CD4-positive, alpha-beta T cell treated with Interleukin-15 for 1 hour (primary cell): Measurements from ENCODE around the gene STX16.

Source experiments
- DNase-seq: peaks from one replicate; pipeline ENCODE4 v3.0.0-alpha.2; 2020

The STX16 gene, protein sequence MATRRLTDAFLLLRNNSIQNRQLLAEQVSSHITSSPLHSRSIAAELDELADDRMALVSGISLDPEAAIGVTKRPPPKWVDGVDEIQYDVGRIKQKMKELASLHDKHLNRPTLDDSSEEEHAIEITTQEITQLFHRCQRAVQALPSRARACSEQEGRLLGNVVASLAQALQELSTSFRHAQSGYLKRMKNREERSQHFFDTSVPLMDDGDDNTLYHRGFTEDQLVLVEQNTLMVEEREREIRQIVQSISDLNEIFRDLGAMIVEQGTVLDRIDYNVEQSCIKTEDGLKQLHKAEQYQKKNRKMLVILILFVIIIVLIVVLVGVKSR

DNA sequence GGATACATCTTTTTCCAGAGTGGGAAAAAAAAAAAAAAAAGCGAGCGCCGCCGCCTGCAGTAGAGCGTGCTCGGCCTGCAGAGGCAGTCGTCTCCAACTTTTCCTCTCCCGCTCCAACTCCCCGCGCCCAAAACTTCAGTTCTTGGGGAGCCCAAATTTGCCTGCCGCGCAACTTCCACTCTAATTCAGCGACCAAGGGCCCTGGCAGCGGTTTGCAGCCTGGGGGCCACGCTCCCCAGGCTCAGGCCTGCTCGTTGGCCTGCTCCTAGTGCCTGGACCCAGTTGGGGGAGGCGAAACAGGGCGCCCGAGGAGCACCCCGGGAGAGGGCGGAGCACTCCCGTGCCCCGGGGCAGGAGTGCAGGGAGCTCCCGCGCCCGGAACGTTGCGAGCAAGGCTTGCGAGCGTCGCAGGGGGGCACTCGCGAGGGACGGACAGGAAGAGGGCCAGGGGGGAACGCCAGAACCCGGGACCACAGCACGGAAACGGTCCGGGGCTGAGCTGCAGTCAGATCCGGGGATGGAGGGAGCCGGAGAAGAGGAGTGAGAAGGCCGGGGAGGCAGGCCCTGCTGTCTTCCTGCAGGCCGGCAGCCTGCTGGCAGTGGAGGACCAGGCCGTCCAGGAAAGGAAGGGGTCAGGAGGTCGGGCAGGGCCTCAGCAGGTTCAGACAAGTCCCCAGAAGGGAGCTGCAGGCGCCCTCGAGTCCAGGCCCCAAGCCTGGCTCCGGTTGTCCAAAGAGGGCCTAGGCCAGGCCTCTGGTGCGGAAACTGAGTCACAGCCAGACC is at the start of gene STX16:
Gene STX16, plus strand, starts transcription at position 508 of the 783 bp plus-strand sequence. CDS start 724 bp downstream, outside the sequence.
- DNase-seq: peak; percentile 86

DNA sequence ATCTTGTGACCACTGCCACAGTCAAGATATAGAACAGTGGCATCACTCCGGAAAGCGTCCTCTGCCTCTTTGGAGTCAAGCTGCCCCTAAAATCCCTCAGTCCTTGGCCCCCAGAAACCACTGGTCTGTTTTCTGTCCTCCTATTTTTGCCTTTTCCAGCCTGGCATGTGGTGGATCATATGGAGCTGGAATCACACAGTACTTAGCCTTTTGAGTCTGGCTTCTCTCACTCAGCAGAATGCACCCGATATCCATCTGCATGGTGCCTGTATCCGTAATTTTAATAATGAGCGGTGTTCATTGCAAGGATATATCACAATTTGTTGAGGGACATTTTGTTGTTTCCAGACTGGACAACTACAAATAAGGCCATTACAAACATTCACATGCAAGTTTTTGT is 49.0 kb upstream of the STX16 start:
- DNase-seq: no peak

DNA sequence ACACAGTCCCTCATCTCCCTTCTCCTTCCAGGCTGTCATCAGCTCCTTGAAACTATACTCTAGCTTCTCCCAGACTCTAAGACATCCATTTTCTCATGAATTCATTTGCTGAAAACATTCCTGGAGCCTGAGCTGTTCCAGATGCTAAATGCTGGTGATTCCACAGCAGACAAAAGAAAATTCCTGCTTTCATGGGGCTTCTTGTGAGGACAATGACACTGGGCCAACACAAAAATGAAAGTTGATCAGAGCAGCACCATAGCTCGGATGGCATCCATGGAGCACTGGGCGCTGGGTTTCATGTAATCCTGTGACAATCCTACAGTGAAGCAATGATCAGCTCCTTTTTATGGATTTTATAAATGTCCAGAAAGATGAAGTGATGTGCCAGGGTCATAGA is 47.4 kb upstream of the STX16 start:
- DNase-seq: no peak

DNA sequence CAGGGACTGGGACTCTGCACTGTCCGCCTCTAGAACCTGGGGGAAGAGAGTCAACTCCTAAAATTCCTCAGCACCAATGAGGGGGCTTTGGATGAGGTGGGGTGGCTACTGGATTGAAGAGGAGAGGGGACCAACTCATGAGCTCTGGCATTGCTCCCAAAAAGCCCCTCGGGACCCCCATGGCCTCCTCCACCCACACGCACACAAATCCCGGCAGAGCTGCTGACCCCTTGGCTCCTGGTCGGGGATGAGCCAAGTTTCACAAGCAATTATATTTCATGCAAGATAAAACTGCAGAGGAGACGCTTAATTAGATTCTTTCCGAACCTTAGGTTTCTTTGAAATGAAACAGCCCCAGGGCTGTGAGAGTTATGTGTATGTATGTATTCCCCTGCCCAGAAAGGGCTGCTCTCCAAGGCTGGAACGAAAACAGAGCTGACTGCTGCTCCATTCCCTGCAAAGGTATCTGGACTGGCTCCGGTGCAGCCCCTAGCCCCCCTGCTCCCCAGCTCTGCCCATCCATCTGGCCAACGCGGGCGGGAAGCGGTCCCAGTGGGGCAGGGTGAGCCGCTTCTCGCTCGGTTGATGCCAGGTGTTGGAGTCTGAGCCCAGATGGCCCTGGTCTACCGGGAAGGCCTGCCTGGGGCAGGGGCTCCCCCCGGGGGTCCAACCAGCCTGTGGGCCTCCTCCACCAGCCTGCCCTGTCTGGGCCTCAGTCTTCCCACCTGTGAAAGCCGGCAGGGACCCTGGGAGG is 46.8 kb upstream of the STX16 start:
- DNase-seq: no peak

DNA sequence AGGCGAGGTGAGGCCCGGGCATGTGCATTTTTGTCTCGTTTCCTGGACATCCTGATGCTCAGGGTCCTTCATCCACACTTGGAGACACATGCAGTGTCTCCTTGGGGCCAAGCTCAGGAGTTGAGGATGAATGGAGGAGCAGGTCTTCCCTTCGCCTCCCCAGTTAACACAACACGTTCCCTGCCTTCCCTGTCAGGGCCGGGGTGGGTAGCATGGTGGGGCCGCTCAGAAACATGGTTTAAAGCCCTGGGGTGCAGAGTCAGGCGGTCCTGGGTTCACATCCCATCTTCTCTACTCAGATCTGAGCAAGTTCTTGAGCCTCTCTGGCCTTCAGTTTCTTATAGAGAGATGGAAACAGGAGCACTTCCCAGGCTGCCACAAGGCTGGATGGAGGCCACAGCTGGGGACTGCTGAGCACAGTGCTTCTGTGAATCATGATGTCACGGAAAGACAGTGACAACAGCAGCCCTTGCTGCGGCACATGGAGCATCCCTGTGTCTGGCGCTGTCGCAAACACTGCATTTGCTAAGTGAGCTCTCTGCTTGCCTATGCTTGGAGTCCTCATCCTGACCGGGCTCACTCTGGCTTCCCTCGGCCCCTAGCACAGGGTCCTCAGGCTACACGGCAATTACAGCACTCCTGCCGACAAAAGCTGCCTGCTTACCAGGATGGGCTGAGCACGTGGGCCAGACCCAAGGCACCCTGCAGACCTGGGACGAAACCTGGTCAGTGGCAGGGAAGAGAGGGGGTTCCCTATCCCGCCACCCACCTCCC is 45.6 kb upstream of the STX16 start:
- DNase-seq: no peak

DNA sequence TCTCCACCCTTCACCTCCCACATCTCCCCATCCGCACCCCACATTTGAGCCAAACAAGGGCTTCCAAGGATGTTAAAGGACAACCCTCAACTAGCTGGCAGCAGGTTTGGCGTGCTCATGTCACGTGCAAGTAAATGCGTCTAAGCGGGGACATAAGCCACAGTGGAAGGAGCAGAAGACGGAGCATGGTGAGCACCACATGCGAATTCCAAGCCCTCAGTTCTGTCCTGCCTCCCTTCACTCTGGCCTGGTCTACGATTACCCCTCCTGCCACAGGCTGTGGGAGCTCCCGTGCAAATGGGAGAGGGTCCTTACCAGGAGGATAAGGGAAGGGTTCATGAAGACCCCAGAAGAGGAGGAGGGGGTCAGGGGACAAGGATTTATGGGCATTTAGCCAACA is 44.9 kb upstream of the STX16 start:
- DNase-seq: no peak

DNA sequence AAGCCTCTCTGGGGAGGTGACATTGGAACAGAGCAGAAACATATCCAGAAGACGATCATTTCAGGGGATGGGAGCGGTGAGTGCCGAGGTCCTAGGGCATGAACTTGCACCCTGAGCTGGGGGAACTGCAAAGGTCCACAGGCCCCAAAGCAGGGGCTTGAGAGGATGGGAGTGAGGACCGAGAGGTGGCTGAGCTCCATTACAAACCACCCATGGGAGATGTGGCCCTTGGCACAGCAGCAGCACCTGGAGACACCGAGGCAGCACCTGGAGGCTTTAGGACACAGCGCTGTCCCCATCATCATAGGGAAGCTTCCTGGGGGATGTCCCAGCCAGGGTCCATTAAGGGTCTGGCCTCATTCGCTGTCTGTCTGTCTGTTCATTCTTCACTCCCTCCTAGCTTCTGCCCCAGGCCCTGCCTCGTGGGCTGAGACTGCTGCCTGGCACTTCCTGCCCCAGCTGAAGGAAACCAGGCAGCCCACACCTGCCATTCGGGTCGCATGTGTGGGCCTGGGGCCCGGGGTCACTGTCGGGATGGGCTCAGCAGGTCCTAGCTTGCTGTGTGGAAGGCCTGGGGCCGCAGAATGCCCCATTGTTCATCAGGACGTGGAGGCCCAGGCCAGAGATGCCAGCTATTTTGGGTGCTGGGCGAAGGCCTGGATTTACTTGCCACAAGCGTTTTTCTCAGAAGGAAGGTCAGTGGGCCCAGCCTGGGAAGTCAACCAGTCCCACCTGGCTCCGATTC is 42.8 kb upstream of the STX16 start:
- no peak for DNase-seq

DNA sequence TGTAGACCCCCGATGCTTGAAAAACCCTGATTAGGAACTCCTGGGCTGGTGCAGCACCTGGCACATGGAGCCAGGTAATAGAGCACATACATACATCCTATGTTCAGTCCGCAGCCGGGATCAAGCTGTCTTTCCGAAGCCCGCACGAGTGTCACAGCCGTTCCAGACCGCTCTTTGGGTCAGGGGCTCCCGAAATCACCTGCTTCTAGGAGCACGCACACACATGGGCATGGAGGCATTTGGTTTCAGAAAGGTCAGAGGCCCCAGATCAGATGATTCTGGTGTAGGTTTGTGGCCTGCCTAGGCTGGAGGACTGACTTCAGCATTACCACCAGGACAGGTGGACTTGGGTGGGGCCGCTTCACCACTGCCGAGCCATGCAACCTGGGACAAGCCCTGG is 42.1 kb upstream of the STX16 start:
- no peak for DNase-seq

DNA sequence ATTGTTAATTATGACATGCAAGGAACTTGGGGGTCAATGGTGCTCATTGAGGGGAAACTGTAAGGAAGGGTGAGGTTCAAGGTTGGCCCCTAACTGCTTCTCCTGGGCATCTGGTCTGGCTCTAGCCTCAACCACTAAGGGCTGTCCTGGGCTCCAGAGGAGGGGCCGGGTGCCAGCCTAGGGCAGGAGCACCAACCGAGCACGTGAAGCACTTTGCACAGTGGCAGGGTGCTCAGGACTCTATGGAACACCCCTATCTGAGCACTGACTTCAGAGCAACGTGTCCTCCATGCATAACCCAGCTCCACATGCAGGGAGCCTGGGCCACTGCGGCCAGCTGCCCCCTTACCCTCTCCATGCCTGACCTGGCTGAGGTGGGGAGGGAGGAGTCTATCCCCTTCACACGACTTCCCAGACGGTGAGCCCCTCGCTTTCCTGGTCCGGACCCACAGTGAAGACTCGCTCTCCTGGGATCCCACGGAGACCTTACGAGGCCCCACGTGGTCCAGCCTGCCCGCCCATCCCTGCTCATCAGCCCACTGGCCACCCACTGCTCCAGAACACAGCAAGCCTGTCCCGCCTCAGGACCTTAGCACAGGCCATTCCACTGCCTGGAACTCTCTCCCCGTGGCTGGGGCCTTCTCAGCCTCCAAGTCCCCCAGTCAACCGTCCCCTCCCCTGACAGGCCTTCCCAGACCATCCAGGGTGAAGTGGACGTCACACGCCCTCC is 40.8 kb upstream of the STX16 start:
- DNase-seq: no peak

DNA sequence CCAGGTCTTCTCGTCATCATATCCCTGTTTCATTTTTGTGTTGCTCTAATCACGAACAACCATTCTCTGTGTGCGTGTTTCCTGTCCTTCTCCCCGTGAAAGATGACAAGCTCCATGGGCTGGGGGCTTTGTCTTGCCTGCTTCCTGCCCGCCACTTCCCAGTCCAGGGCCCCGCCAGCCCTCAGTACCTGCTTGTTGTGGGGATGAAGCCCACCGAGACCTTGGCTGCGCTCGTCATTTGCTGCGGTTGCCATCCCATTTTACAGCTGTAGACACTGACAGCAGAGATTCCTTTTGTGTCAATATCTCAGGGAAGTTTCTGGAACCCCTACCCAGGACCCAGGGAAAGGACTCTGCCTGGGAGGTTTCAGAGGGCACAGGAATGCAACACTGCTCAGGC is 40.3 kb upstream of the STX16 start:
- DNase-seq: no peak

DNA sequence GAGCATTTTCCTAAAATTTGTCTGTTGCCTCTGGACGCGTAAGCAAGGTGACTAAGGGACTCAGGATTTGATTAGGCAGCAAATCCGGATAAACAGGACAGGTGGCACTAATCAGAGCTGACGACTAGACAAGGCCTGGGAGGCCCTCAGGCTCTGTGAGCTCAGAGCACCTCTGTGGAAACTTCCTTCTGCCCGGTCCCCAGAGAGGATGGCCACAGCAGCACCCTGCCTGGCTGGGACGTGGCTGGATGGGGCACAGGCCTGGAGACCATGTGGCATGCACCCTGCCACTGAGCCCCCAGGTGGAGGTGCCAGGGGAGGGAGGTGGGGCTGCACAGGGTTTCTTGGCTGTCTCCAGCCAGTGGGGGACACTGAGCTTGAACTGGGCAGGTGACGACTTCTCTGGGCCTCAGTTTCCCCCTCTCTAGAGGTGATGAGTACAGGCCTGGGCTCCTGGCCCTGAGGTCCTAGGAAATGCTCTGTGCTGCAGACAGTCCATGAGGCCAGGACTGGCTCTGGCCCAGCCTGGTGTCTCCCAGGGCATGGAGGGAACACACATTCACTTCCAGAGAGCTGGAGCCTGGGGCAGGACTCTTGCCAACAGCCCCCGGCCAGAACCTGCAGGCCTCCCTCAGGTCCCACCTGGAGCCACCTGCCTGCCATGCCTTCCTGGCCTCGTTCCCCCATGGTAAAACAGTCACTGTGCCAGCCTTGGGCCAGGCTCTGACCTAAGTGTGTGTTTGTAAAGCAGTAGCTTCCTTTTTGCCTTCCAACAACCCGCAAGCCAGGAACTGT is 39.6 kb upstream of the STX16 start:
- no peak for DNase-seq

DNA sequence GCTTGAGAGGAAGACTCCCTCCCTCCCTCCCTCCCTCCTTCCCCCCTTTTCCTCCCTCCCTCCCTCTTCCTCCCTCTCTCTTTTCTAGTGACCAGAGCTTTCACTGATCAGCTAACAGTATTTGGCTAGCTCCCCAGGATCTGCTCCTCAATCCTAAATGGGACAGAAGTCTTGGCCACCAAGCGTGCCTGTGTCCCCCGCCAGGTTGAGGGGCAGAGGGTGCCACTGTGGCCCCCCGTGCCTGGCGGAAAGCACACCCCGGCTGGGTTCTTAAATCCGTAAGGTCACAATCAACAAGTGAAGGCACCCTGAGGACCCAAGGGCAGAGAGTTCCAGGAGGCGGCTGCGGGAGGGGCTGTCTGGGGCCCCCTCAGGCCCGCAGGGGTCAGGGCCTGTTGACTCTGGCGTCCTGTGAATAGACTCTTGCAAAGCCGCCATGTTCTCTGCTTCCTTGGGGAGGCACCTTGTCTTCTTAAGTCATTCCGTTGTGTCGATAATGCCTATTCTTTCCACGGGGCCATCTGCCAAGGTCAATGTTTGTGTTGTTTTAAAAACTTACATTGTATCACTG is 38.9 kb upstream of the STX16 start:
- DNase-seq: no peak

DNA sequence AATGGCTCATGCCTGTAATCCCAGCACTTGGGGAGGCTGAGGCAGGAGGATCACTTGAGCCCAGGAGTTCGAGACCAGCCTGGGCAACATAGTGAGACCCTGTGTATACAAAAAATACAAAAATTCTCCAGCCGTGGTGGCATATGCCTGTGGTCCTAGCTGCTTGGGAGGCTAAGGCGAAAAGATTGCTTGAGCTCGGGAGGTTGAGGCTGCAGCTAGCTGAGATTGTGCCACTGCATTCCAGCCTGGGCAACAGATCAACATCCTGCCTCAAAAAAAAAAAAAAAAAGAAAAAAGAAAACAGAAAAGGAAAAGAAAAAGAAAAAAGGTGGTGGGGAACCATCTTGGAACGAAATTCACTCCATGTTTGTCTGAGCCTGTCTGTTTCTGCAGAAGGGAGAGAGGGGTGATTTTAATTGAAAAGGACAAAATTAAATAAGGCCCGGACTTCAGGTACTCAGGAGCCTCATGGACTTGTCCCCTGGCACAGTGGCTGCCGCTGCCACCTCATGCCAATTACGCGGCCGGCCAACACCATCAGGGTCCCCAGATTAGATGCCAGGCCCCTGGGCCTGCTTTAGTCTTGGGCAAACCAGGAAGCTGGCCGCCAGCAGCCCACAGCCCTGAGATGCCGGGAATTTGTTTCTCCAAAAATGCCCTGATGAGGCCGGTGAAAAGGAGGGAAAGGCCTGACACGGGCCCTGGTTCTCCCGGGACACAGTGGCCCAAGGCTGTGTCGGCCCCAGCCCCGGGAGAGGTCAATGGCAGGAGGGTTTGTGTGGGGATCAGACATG is 37.8 kb upstream of the STX16 start:
- no peak for DNase-seq

DNA sequence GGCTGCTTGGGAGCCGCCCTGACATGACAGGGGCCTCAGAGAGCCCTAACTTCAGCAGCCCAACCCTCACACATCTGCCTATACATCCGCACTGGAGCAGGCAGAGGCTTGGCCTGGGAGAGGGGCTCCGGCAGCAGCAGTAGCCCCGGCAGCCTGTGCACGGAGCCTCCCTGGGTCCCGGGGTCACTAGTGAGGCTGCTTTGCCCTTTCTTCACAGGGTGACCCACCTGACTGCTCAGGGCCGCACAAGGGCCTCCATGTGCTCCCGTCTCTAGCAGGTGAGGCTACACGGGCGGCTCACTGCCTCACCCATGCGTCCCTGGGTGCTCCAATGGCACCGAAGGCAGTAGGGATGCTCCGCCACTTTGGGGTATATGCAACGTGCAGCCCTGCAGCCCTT is 36.7 kb upstream of the STX16 start:
- DNase-seq: no peak

DNA sequence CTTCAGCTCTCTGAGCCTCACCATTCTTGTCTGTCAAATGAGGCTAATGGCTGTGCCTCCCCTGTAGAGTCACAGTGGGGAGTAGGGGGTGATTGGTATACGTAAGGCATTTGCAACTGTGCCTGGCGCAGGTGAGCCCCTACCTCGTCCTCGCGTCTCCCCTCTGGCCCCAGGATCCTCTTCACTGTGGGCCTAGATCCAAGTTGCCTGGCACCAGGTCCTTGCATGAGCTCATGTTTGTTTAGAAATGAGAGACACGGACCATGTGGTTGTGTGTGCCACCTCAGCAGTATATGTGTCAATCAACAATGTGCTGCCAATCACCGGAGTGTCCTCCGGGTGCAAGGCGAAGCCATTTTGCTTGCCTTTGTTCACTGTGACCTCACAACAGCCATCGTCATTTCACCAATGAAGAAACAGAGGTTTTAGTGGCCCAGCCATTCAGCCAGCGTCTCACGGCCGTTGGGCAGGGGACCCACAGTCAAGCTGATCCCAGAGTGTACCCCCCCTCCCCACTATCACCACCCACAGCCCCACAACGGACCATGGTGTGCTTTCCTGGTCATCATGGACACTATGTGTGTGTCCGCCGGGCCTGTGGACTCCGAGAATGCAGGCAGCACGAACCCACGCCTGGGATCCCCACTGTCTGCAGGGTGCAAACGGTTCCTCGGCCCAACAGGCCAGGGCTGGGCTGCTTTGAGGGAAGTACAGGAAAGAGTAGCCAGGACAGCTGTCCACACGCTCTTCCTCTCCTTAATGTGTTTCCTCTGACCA is 35.9 kb upstream of the STX16 start:
- DNase-seq: no peak

DNA sequence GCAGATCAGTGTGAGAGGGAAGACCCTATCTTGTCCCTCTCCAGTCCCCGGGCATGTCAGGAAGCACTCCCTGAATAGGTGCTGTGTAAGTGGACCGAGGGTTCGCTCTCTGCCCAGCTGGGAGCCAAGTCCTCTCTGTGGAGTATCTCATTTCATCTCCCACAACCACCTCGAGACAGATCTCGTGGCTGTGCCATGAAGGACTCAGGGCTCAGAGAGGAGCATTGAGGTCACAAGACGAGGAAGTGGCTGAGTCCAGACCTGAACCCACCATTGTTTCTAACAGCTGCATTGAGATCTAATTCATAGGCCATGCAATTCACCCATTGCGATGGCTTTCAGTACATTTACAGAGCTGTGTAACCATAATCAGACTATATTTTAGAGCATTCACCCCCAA is 34.7 kb upstream of the STX16 start:
- no peak for DNase-seq

DNA sequence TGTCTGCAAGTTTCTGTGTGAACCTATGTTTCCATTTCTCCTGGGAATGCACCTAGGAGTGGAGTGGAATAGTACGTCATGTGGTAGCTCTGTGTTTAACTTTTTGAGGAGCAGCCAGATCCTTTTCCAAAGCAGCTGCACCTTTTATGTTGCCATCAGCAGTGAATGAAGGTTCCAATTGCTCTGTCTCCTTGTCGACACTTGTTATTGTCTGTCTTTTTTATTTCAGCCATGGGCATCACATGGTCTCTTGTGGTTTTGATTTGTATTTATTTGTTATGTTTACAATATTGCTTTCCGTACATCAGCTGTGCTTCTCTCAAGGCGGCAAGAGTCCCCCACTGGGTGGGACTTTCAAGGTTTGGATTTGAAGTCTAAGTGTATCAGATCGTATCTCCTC is 33.9 kb upstream of the STX16 start:
- DNase-seq: no peak

DNA sequence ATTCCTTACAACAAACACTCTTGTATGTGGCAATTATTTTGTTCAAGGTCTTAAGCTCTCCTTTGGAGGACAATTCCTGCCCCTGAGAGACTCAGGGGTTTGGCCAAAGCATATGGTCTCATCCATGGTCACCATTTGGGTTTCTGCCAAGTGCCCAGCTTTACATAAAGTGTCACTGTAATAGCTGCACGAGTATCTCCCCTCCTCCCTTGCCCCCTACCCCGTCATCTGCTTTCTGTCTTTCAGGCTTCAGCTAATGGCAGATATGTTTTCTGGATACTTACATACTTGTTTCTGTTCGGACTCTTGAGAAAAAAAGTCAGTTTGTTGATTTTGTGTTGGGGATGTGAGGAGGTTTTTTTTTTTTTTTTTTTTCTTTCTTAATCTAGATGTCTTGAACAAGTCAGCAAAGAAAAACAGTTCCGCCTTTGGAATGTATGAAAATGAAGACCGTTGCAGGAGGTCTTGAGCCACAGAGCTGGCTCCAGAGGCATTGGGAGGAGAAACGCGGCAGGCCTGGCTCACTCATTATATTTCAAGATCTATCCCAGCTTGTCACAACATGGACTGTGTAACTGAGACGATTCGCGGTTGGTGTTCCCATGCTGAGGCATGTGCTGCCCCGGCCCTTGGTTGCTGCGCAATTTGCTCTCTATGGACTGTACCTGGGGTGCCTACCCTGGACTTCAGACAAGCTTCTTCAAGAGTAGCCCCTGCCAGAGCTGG is 32.6 kb upstream of the STX16 start:
- DNase-seq: no peak
